Stomach (tissue), 9 donors: ENCODE measurements around the gene ZMYND10. TPM values are rescaled to one million over a fixed set of nuclear protein-coding genes. Genes with fewer than 3 reads are reported as not detected.

ENCODE experiments used
- DNase-seq, 2 donors: peaks; one replicate each; pipeline versions ENCODE4 v3.0.0 to v3.0.0-alpha.2; 2013 to 2019
- H3K27ac ChIP-seq, 5 donors: fragments of 200-600 bp in 4 of 5; sonication (generic) in 4 of 5; one replicate each; pipeline ENCODE4 v1.5.1; 2013 to 2019; ENCODE audit warnings: mild to moderate bottlenecking in 1 of 5, moderate library complexity in 1 of 5
- H3K27me3 ChIP-seq, 3 donors: fragments of 200-600 bp; sonication (generic); one replicate each; pipeline ENCODE4 v1.5.1; 2017 to 2019; ENCODE audit warnings: mixed run types in 1 of 3
- H3K36me3 ChIP-seq, 4 donors: fragments of 200-600 bp; sonication (generic); 1 replicate in 3 of 4; 2 replicates in 1 of 4; pipeline ENCODE4 v1.5.1; 2016 to 2019
- H3K4me1 ChIP-seq, 4 donors: fragments of 200-600 bp; sonication (generic); one replicate each; pipeline ENCODE4 v1.5.1; 2016 to 2019
- H3K4me3 ChIP-seq, 4 donors: fragments of 200-600 bp; sonication (generic) in 3 of 4; one replicate each; pipeline ENCODE4 v1.5.1; 2016 to 2019; ENCODE audit warnings: mild to moderate bottlenecking in 1 of 4
- H3K9me3 ChIP-seq, 4 donors: fragments of 200-600 bp; sonication (generic); one replicate each; pipeline ENCODE4 v1.5.1; 2016 to 2019
- CTCF ChIP-seq, 7 experiments: fragments of 450-650 bp in 4 of 7; fragments of 200-600 bp in 3 of 7; sonication (generic) in 3 of 7; IDR thresholded peaks; one replicate each; pipeline ENCODE4 v1.5.1; 2016 to 2019; ENCODE audit warnings: antibody characterized with exemption in 7 of 7, control low read depth in 2 of 7, mild to moderate bottlenecking in 1 of 7
- EP300 ChIP-seq: sonication (generic); formaldehyde crosslinking; IDR thresholded peaks from one replicate; pipeline ENCODE4 v1.6.1; 2017; ENCODE audit warnings: antibody characterized with exemption
- POLR2A ChIP-seq, 4 donors: fragments of 450-650 bp; IDR thresholded peaks; one replicate each; pipeline ENCODE4 v1.6.1; 2016; ENCODE audit warnings: antibody characterized with exemption in 4 of 4, control low read depth in 2 of 4, mild to moderate bottlenecking in 1 of 4, moderate library complexity in 1 of 4
- POLR2AphosphoS5 ChIP-seq, 3 donors: sonication (generic); formaldehyde crosslinking; IDR thresholded peaks; one replicate each; pipeline ENCODE4 v1.6.1; 2016; ENCODE audit warnings: antibody characterized with exemption in 3 of 3
- WGBS, 5 donors: extraction: QIAGEN DNeasy Blood & Tissue Kit in 3 of 5; methylation state at CpG; one replicate each; pipeline versions ENCODE4 v1.1.5 to v1.1.7; 2013 to 2018; 5-methylcytosine and 5-hydroxymethylcytosine counted together
- intact Hi-C: fragments of 100-400 bp; cut with DNase I; formaldehyde crosslinking; loops from one replicate; pipeline ENCODE4 v1.15.1; 2023; ENCODE audit warnings: low total_unique reads
- polyA plus RNA-seq, 3 donors: library from polyadenylated mRNA; stranded (reverse); fragments of 200-250 nt; gene quantifications; one replicate each; pipeline ENCODE4 v1.2.3, GENCODE V29; 2013
- total RNA-seq, 5 donors: library from RNA; depleted of rRNA; stranded (reverse); fragments of >200 nt; gene quantifications; one replicate each; pipeline versions ENCODE4 v1.1.0 to v1.2.3, GENCODE V29; 2014 to 2016
- donor health status: healthy with polysubstance abuse.
- donor health status: Bipolar disorder and iron deficiency.
- donor health status: healthy.

Gene ZMYND10
- total and polyA plus RNA-seq, 8 donors = 0.87 to 61.4 (median 0.92) TPM; not detected in 1

GRCh38 chr3:50297896-50298725, 47.4 kb downstream of the ZMYND10 start:
- Histone ChIP-seq H3K4me3 (peak overlapping the region; percentile 67 to 73 (median 70)), H3K36me3 (peaks cover 7 to 15% (median 8%) of the 10 kb centered on the region in 4 donors), H3K27me3 (no peaks in the 10 kb centered on the region), H3K9me3 (no peaks in the 10 kb centered on the region), H3K27ac (peak overlapping the region; percentile 92 to 96 (median 95)), H3K4me1 (peaks cover 37 to 66% (median 59%) of the 10 kb centered on the region in 4 donors)
- intact Hi-C loops = no loop called here
- TF ChIP-seq EP300 = no peak
- no peak for TF ChIP-seq POLR2A (IDR thresholded peaks at IDR 0.05)
- TF ChIP-seq POLR2AphosphoS5 (IDR thresholded peaks at IDR 0.05) = no peak
- peak in 2 of 7 experiments; percentile 10 to 16 for TF ChIP-seq CTCF (IDR thresholded peaks at IDR 0.05)
- WGBS, 5 donors = 25 to 40% (median 26%) methylated on average over 9 of the region's 9 CpGs
- peak in 1 of 2 donors; percentile 44 for DNase-seq

GRCh38 chr3:50297384-50297775, 48.2 kb downstream of the ZMYND10 start:
- WGBS, 5 donors = 65 to 88% (median 79%) methylated on average over 2 of the region's 2 CpGs; no CpG with 5 or more reads in 1 of the 5 donors
- peak overlapping the region in 2 of 5 donors; percentile 93 to 96 for H3K27ac ChIP-seq
- H3K27me3 ChIP-seq = no peaks in the 10 kb centered on the region
- intact Hi-C loops = no loop called here
- peaks cover 7 to 15% (median 8%) of the 10 kb centered on the region in 4 donors for H3K36me3 ChIP-seq
- peak in 1 of 2 donors; percentile 36 for DNase-seq
- H3K4me1 ChIP-seq = peaks cover 35 to 65% (median 58%) of the 10 kb centered on the region in 4 donors
- no peaks in the 10 kb centered on the region for H3K9me3 ChIP-seq
- H3K4me3 ChIP-seq = no peak overlapping the region
- TF ChIP-seq POLR2AphosphoS5 (IDR thresholded peaks at IDR 0.05) = no peak
- no peak for TF ChIP-seq EP300

- H3K27me3 ChIP-seq = no peaks in the 10 kb centered on the region
- no peak overlapping the region for H3K4me3 ChIP-seq
- H3K9me3 ChIP-seq = no peaks in the 10 kb centered on the region
- no peak for TF ChIP-seq CTCF (IDR thresholded peaks at IDR 0.05)
- no peak for TF ChIP-seq POLR2AphosphoS5 (IDR thresholded peaks at IDR 0.05)
- no peak for TF ChIP-seq POLR2A (IDR thresholded peaks at IDR 0.05)
- TF ChIP-seq EP300 = no peak
- peaks cover 31 to 60% (median 56%) of the 10 kb centered on the region in 4 donors for H3K4me1 ChIP-seq
- WGBS, 5 donors = 93 to 96% (median 94%) methylated on average over 13 to 18 of the region's 18 CpGs
- peaks cover 7 to 15% (median 8%) of the 10 kb centered on the region in 4 donors for H3K36me3 ChIP-seq
- peak overlapping the region in 1 of 5 donors; percentile 13 for H3K27ac ChIP-seq
- intact Hi-C loops = no loop called here
- DNase-seq = no peak
Measured at GRCh38 chr3:50296721-50297383, 48.7 kb downstream of the ZMYND10 start.

GRCh38 chr3:50295553-50296431, 49.7 kb downstream of the ZMYND10 start:
- H3K4me3 ChIP-seq = no peak overlapping the region
- peaks cover 7 to 15% (median 8%) of the 10 kb centered on the region in 4 donors for H3K36me3 ChIP-seq
- peaks cover 39 to 60% (median 56%) of the 10 kb centered on the region in 4 donors for H3K4me1 ChIP-seq
- TF ChIP-seq POLR2AphosphoS5 (IDR thresholded peaks at IDR 0.05) = no peak
- no peak for TF ChIP-seq CTCF (IDR thresholded peaks at IDR 0.05)
- TF ChIP-seq EP300 = no peak
- TF ChIP-seq POLR2A (IDR thresholded peaks at IDR 0.05) = no peak
- no peaks in the 10 kb centered on the region for H3K9me3 ChIP-seq
- DNase-seq = no peak
- H3K27me3 ChIP-seq = no peaks in the 10 kb centered on the region
- no peak overlapping the region for H3K27ac ChIP-seq
- intact Hi-C loops = no loop called here
- WGBS, 5 donors = 86 to 91% (median 89%) methylated on average over 8 of the region's 8 CpGs
